Measurements from ENCODE around the gene FUT9.

The FUT9 gene

GRCh38 chr6:96015518-96016333 is at the start of gene FUT9:
Gene FUT9 (plus strand): TSS chr6:96015974. CDS start chr6:96203156, 187,182 bp downstream.
- no peak for DNase-seq (ENCODE audit: low spot score)

DNA sequence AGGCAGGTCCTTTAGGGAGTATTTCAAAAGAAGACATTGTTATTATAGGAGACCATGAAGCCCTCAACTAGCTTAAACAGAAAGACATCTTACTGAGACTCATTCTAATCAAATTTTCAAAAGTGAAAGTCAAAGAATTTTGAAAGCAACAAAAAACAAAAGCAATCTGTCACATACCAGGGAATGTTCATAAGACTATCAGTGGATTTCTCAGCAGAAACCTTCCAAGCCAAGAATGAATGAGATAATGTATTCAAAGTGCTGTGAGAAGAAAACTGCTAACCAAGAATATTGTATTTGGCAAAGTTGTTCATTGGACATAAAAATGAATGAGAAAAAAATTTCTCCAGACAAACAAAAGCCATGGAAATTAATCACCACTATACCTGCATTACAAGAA is 48.2 kb upstream of the FUT9 start:
- no peak for DNase-seq (ENCODE audit: low spot score)

GRCh38 chr6:95973976-95974375 is 41.8 kb upstream of the FUT9 start:
- no peak for DNase-seq (ENCODE audit: low spot score)

GRCh38 chr6:95978230-95978629 is 37.5 kb upstream of the FUT9 start:
- DNase-seq (ENCODE audit: low spot score): no peak

DNA sequence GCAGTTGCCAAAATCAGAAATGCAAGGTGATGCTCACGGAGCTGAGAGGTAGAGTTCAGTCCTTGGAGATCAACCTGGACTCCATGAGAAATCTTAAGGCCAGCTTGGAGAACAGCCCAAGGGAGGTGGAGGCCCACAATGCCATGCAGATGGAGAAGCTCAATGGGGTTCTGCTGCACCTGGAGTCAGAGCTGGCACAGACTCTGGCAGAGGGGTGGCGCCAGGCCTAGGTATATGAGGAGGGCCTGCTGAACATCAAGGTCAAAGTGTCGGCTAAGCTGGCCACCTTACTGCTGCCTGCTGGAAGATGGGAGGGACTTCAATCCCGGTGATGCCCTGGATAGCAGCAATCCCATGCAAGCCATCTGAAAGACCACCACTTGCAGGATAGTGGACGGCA is 23.9 kb upstream of the FUT9 start:
- no peak for DNase-seq (ENCODE audit: low spot score)

DNA sequence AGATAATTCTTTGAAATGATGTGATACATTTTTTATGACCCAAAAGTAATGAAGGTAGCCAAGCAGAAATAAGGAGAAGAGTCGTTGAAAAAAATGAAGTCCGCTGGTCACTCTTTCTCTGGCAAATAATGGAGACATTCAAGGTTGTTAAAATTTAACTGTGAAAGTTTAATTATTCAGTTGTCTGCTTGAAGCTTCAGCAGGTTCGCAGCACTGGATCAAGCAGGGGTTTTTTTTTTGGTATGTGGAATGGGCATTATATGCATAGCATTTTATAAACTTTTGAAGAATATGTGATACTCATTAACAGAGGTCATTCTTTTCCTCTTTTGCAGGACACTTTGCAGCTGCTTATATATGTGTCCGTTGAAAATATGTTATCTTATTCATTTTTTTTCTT is 21.6 kb upstream of the FUT9 start:
- no peak for DNase-seq (ENCODE audit: low spot score)

DNA sequence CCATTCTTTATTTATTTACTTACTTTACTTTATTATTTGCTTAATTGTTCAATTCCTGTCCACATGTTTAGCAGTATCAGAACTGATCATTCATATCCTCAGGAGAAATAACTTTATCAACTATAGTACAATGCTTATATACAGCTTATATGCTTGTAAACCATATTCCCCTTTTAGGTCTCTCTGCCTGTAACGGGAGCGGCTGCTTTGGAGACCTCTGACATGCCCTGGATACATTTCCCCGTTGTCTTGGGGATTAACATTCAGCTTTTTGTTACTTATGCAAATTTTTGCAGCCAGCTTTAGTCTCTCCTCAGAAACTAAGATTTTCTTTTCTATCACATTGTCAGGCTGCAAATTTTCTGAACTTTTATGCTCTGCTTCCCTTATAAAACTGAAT is 17.6 kb upstream of the FUT9 start:
- no peak for DNase-seq (ENCODE audit: low spot score)

DNA sequence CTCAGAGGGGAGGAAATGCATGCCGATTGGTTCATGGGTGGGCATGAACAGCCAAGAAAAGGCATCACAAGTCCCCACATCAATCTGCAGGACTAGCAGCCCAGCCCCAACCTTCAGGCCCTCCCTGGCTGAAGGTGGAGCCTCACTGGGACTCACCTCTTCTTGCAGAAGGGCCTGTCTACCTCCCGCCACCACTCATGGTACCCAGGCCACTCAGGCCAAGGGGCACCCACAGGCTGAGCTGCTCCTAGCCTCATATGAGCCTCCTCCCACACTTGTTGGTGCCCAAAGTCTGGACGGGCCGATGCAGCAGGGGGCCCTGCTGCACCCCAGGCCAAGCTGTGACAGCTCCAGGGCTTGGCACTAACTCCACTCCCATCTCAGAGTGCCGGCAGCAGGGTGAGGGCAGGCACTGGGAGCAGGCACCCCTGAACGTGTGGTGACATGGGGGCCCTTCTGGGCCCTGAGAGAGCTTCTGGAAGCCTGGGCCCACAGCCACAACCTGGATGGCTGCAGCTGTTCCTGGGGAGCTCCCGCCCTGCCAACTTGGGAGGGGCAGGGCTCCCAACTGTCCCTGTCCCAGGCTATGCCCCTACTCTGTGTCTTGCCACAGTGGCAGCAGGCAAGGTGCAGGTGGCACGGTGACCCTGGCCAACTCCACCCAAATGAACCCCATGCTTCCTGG is 13.7 kb upstream of the FUT9 start:
- DNase-seq (ENCODE audit: low spot score): no peak

- no peak for DNase-seq (ENCODE audit: low spot score)
These were observed 13.2 kb upstream of the FUT9 start for GRCh38 chr6:96002576-96002910.

GRCh38 chr6:96002912-96003311 is 12.9 kb upstream of the FUT9 start:
- DNase-seq (ENCODE audit: low spot score): no peak

DNA sequence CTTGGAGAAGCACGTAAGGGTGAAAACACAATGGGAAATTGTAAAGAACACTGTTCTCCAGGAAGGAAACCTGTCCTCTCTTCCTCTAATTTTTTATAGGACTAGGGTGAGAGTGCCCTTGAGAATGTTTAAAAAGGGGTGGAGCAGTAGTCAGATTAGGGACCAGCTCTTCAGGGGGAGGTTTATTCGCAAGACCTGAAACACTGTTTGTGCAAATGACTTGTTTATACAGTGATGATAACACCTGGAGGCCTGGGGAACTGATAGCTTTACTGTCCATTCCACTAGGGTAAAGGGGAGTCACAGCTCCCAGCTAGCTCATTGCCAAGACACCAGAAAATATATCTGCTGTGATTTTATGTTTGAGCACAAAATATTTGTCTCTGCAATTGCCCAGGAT is 8.1 kb upstream of the FUT9 start:
- no peak for DNase-seq (ENCODE audit: low spot score)

GRCh38 chr6:96013531-96013930 is 2.2 kb upstream of the FUT9 start:
- DNase-seq (ENCODE audit: low spot score): no peak

DNA sequence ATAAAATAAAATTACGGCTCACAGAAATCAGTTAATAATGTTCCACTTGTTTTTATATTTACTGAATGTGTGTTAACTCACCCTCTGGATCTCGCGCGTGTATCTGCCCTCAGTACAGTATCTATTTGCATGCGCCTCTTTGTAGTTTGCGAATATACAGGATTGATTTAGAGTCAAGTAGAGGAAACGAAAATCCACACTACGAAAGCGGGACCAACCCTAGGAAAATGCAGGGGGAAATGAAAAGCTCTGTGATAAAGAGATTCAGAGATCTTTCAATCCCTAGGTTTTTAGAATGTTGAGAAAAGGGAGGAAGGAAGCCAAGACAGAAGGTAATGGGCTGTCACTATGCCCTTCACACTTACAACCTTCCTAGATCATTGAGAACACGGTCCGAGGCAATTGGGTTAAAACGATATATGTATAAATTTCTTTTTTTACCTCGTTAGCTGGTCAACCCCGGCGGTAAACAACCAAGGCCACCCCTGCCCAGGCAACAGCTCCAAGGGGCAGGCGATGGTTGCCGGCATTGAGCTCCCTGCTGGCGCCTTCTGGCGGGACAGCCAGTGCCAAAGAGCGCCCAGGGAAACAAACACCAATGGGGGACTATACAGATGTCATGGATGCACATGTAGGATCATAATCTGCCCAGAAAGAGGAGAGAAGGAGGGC is 792 bp upstream of the FUT9 start:
- DNase-seq (ENCODE audit: low spot score): no peak

DNA sequence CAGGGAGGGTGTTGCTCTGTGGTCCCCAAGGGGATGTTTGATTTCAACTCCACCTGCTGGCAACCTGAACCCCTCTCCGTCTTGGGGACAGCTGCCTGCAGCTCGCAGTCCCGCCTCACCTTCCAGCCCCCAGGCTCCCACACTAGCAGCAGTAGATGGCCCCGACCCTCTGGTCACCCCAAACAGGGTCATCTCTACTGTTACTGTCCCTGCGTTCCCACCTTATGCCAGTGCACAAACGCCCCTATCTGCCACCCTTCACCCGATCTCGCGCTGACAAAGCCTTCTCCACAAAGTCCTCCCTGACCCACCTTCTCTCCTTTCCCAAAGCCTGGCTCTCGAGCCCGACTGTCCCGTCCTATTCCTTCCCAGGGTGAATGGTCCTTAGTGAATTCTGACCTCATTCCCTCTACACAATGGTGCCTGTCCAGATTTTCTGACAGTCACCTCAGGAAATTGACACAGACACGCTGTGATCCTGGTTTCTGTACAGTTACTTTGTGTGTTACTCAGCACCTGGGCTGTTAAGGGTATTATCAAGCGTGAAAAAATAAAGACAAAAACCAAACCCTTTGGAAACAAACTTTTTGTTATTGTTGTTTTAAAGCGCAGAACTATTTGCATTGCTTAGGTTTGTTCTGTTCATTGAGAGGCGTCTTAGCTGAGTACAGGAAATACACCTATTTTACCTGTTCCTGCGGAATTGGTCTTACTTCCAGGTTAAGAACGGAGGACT is 728 bp downstream of the FUT9 start:
- no peak for DNase-seq (ENCODE audit: low spot score)

DNA sequence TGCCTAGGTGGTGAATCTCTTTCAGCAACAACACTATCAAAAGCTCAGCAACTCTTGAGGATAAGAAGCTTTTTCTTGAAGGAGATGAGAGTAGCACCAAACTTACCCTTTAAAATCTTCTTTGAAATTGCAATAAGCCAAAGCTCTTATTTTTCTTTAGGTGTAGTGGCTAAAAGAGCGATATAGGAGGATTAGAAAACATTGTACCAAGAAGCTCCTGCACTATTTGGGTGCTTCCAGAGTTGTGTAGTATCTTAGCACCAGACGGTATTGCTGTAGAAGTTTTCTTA is 1.2 kb downstream of the FUT9 start:
- DNase-seq (ENCODE audit: low spot score): no peak

- DNase-seq (ENCODE audit: low spot score): no peak
These were observed 6.5 kb downstream of the FUT9 start for GRCh38 chr6:96022225-96022624.

- DNase-seq (ENCODE audit: low spot score): no peak
These were observed 16.9 kb downstream of the FUT9 start for GRCh38 chr6:96032661-96033060.

GRCh38 chr6:96051555-96051954 is 35.8 kb downstream of the FUT9 start:
- no peak for DNase-seq (ENCODE audit: low spot score)

GRCh38 chr6:96058082-96058481 is 42.3 kb downstream of the FUT9 start:
- no peak for DNase-seq (ENCODE audit: low spot score)

DNA sequence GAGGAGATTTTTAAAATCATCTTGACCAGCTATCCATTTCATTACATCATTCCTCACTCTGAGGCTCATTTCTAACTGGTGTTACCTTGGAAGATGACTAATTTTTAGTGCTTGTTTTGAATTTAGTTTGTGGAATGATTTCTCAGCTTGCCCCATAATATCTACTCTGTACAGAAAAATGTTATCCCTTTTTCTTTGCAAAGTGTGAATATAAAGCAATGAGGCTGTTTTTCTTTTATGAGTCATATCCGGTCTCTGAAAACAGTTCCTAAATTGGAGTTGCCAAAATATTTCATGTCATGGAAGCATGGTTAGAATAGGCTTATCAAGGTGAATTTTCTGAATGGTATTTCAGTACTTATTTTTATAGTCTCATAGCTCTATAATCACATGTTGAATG is 43.8 kb downstream of the FUT9 start:
- DNase-seq (ENCODE audit: low spot score): no peak

GRCh38 chr6:96060249-96060648 is 44.5 kb downstream of the FUT9 start:
- no peak for DNase-seq (ENCODE audit: low spot score)

DNA sequence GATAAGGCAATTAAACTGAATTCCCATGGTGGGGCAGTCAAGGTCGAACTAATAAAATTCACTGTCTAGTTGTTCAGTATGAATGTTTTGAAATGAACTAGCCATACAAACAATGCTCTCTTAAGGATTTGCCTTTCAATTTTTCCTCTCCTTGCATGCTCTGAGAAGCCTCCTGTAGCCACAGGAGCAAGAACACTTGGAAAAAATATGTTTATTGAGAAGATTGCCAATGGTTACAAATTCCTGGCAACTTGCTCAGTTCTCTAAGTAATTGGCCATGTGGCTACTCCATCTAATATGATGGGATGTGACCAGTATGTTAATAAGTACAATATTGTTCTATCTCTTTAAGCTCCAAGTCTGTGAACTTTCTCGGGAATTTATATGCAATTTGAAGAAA is 49.4 kb downstream of the FUT9 start:
- DNase-seq (ENCODE audit: low spot score): no peak

DNA sequence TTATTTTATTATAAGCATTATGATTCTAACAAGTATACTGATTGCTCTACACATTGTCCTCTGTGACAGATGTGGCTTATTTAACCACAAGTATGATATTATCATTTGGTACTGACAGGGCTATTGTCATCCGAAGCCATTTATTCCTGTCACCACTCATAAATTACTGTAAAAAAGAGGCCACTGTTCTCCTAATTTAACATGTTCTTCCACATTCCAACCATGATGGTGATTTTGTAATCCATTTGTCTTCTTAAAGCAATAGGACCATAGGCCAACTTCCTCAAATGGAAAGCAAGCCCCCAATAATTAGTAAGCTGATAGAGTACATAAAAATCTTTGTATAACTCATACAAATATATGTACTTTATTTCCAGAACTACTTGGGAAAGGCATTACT is 50.6 kb downstream of the FUT9 start:
- DNase-seq (ENCODE audit: low spot score): no peak

Measured in hepatic stellate cell (primary cell).